Measurements from ENCODE around the gene ARHGAP26.

DNA sequence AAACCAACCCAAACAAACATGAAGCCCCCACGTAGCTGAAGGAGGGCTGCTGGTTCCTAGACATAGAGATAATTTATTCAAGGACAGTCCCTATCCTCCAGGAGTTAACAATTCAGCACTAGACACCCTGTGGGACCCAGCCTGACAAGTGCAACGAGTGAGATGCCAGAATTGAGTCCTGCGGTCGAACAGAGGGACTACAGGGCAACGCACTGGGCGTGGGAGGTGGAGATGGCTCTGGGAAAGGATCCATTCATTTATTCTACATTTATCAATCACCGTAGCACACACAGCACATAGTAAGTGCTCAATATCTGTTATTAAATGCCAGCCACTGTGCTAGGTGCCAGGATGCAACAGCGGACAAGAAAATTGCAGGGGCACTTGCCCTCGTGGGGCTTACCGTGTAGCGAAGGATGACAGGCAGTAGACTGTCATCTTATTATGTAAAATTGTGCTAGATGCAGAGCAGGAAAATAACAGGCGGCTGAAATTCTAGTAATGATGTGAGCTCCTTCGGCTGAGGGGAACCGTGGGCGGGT, 855 bp upstream of the ARHGAP26 start:
- TF ChIP-seq, protein P1, sequence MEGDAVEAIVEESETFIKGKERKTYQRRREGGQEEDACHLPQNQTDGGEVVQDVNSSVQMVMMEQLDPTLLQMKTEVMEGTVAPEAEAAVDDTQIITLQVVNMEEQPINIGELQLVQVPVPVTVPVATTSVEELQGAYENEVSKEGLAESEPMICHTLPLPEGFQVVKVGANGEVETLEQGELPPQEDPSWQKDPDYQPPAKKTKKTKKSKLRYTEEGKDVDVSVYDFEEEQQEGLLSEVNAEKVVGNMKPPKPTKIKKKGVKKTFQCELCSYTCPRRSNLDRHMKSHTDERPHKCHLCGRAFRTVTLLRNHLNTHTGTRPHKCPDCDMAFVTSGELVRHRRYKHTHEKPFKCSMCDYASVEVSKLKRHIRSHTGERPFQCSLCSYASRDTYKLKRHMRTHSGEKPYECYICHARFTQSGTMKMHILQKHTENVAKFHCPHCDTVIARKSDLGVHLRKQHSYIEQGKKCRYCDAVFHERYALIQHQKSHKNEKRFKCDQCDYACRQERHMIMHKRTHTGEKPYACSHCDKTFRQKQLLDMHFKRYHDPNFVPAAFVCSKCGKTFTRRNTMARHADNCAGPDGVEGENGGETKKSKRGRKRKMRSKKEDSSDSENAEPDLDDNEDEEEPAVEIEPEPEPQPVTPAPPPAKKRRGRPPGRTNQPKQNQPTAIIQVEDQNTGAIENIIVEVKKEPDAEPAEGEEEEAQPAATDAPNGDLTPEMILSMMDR (IDR thresholded peaks at IDR 0.05): no peak
- no peak for TF ChIP-seq POLR2A (IDR thresholded peaks at IDR 0.05)

All from sigmoid colon (tissue), 3 donors.